ENCODE measurements around the gene ALPG. TPM values are rescaled to one million over a fixed set of nuclear protein-coding genes. Genes with fewer than 3 reads are reported as not detected.
"Not testable (repeated sequence)": the region's sequence is repeated elsewhere in the genome, so short reads cannot be mapped to it uniquely, and the experiment has no call there.

Gene ALPG
- not detected in 3 replicates for total RNA-seq

DNA sequence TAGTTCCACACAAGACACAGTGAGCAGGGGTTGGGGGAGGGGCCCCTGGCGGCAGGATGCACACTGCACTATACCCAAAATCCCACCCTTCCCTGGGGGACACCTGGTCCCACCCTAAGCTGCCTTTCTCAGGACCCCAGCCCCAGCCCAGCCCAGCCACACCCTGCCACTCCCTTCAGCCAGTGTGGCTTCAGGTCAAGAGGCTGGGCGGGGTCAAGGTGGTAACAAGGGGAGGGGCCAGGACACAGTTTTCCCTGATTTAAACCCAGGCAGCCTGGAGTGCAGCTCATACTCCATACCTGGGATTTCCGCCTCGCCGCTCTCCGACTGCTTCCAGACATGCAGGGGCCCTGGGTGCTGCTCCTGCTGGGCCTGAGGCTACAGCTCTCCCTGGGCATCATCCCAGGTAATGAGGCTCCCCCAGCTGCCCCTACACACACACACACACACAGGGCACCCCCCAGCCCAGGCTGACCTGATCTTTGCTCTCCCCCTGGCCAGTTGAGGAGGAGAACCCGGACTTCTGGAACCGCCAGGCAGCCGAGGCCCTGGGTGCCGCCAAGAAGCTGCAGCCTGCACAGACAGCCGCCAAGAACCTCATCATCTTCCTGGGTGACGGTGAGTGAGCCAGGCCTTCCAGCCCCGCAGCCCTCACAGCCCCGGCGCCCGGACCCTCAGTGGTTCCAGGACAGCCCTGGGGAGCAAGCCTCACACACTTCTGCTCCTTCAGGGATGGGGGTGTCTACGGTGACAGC, at the start of gene ALPG:
ALPG (plus strand) TSS at position 289 of the 755 bp plus-strand sequence; CDS start at position 340, 51 bp downstream.
- DNase-seq (ENCODE audit: low spot score in 2 of 2, unreplicated experiment in 2 of 2), result no peak
- Mint-ChIP-seq H3K27me3 (ENCODE audit: low read depth) (peaks cover 19% of the 10 kb centered on the region), H3K9me3 (no peaks in the 10 kb centered on the region), H3K4me3 (no peak within 1 kb of the TSS), H3K27ac (no peak within 1 kb of the TSS), H3K4me1 (no peaks in the 10 kb centered on the region), H3K36me3 (no peaks in the 10 kb centered on the region)
- TF ChIP-seq, protein P1, sequence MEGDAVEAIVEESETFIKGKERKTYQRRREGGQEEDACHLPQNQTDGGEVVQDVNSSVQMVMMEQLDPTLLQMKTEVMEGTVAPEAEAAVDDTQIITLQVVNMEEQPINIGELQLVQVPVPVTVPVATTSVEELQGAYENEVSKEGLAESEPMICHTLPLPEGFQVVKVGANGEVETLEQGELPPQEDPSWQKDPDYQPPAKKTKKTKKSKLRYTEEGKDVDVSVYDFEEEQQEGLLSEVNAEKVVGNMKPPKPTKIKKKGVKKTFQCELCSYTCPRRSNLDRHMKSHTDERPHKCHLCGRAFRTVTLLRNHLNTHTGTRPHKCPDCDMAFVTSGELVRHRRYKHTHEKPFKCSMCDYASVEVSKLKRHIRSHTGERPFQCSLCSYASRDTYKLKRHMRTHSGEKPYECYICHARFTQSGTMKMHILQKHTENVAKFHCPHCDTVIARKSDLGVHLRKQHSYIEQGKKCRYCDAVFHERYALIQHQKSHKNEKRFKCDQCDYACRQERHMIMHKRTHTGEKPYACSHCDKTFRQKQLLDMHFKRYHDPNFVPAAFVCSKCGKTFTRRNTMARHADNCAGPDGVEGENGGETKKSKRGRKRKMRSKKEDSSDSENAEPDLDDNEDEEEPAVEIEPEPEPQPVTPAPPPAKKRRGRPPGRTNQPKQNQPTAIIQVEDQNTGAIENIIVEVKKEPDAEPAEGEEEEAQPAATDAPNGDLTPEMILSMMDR (IDR thresholded peaks at IDR 0.05; ENCODE audit: unreplicated experiment), result no peak

DNA sequence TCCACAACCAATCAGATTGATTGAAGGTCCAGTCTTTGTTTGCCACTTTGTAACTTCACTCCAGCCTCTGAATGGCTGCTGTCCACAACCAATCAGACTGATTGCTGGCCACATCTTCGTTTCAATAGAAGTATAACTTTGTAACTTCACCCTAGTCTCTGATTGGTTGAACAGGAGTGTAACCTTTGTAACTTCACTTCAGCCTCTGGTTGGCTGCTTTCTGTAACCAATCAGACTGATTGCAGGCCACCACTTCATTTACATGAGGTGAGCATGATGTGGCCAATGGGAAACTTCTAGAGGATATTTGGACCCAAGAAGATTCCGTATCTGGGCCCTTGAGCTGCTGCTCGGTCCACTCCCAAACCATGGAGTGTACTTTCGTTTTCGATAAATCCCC, 45.0 kb upstream of the ALPG start:
- Mint-ChIP-seq H3K27me3 (ENCODE audit: low read depth) (peaks cover 2% of the 10 kb centered on the region), H3K27ac (no peak overlapping the region)

DNA sequence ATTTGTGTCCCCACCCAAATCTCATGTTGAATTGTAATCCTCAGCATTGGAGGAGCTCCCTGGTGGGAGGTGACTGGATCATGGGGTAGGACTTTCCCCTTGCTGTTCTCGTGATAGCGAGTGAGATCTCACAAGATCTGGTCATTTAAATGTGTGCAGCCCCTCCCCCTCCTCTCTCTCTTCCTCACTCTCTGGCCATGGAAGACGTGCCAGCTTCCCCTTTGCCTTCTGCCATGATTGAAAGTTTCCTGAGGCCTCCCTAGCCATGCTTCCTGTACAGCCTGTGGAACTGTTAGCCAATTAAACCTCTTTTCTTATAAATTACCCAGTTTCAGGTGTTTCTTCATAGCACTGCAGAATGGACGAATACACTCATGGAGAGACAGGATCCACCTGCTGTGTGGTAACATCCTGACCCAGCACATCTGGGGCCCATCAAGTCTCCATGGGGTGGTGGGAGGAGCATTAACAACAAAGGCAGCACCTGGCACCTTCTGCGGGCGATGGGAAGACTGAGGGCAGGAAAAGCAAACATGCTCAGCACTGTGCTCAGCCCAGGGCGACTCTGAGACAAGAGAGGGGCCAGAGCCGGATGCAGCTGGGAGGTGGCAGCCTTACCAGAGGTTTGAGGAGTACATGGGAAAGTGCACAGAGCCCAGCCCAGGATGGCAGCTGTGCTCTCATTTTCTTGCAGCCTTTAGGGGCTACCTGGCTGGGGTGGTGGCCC, 44.3 kb upstream of the ALPG start:
- DNase-seq (ENCODE audit: low spot score in 2 of 2, unreplicated experiment in 2 of 2), result no peak
- H3K27me3 Mint-ChIP-seq (ENCODE audit: low read depth), result peaks cover 2% of the 10 kb centered on the region

More for the DNA sequence above, 45.0 kb upstream of the ALPG start:
- Mint-ChIP-seq H3K4me3 (no peak overlapping the region), H3K4me1 (peaks cover 12% of the 10 kb centered on the region), H3K36me3 (no peaks in the 10 kb centered on the region), H3K9me3 (peaks cover under 1% of the 10 kb centered on the region)
- TF ChIP-seq, protein P1 (IDR thresholded peaks at IDR 0.05; ENCODE audit: unreplicated experiment), result no peak
- no peak for DNase-seq (ENCODE audit: low spot score in 2 of 2, unreplicated experiment in 2 of 2)

DNA sequence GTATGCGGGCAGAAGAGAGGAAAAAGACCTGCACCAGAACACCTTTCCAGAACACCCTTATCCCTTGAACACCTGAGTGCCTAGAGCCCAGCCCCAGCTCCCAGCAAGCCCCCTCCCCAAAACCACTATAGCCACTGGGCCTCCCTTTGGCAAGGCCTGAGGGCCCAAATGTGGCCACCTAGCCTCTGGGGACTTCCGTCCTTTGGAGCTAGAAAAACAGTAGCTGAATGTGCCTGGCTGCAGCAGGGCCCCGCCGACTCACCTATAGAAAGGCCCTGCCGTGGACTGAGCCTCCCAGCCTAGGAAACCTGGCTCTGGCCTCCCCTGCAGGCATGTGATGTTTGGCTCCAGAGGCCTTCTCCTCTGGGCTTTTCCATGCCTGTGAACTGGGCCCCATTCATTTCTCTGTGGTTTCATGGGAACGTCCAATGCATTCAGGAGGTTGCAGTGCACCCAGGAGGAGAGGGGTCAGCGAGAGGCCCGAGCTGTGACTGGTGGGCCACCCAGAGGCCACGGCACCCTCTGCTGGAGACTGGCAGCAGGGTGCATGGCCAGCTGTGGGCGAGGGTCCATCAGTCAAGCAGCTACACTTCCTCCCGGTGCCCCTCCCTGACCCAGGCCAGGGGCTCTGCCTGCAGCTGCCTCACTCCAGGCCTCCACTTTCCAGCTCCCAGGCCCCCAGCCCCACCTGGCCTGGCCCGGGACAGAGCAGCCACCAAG, 43.4 kb upstream of the ALPG start:
- not testable (repeated sequence) for H3K4me3 Mint-ChIP-seq; H3K9me3 Mint-ChIP-seq; H3K27ac Mint-ChIP-seq; H3K36me3 Mint-ChIP-seq; H3K27me3 Mint-ChIP-seq (ENCODE audit: low read depth); DNase-seq (ENCODE audit: low spot score in 2 of 2, unreplicated experiment in 2 of 2)
- peaks cover 12% of the 10 kb centered on the region for H3K4me1 Mint-ChIP-seq

More for the DNA sequence above, 44.3 kb upstream of the ALPG start:
- H3K27ac Mint-ChIP-seq, result no peak overlapping the region
- no peak overlapping the region for H3K4me3 Mint-ChIP-seq
- TF ChIP-seq, protein P1 (IDR thresholded peaks at IDR 0.05; ENCODE audit: unreplicated experiment), result no peak
- H3K4me1 Mint-ChIP-seq, result peaks cover 12% of the 10 kb centered on the region
- H3K36me3 Mint-ChIP-seq, result no peaks in the 10 kb centered on the region
- H3K9me3 Mint-ChIP-seq, result no peaks in the 10 kb centered on the region

DNA sequence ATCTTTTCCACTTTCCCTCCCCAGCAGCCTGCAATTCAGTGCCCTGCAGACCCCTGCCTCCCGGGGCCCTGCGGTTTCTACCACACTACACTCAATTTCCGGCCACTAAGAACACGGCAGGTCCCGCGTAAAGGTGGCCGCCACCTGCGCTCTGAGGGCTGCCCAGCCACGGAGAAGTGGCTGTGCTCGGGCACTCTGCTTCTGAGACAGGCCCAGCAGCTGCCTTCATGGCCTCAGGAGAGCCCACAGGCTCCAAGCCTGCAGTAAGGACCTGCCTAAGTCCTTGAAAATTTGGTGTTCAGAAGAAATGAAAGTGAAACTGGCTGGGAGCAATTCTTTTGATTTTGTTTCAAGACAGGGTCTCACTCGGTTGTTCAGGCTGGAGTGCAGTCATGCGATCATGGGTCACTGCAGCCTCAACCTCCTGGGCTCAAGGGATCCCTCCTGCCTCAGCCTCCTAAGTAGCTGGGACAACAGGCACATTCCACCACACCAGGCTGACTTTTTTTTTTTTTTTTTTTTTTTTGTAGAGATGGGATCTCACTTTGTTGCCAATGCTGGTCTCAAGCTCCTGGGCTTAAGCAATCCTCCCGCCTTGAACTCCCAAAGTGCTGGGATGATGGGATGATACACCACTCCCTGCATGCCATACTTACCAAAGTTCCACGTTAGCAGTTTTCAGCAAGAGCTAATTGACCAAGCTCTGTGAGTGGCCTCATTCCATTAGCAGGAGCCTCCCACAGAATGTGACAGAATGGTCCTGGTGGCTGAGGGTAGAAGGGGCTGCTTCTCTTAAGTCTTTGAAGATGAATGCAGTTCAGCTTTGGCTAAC, 42.6 kb upstream of the ALPG start:
- no peaks in the 10 kb centered on the region for H3K27me3 Mint-ChIP-seq (ENCODE audit: low read depth)
- no peak for DNase-seq (ENCODE audit: low spot score in 2 of 2, unreplicated experiment in 2 of 2)
- H3K36me3 Mint-ChIP-seq, result no peaks in the 10 kb centered on the region
- TF ChIP-seq, protein P1 (IDR thresholded peaks at IDR 0.05; ENCODE audit: unreplicated experiment), result no peak
- H3K27ac Mint-ChIP-seq, result no peak overlapping the region
- H3K4me1 Mint-ChIP-seq, result peaks cover 12% of the 10 kb centered on the region
- no peaks in the 10 kb centered on the region for H3K9me3 Mint-ChIP-seq
- H3K4me3 Mint-ChIP-seq, result no peak overlapping the region

DNA sequence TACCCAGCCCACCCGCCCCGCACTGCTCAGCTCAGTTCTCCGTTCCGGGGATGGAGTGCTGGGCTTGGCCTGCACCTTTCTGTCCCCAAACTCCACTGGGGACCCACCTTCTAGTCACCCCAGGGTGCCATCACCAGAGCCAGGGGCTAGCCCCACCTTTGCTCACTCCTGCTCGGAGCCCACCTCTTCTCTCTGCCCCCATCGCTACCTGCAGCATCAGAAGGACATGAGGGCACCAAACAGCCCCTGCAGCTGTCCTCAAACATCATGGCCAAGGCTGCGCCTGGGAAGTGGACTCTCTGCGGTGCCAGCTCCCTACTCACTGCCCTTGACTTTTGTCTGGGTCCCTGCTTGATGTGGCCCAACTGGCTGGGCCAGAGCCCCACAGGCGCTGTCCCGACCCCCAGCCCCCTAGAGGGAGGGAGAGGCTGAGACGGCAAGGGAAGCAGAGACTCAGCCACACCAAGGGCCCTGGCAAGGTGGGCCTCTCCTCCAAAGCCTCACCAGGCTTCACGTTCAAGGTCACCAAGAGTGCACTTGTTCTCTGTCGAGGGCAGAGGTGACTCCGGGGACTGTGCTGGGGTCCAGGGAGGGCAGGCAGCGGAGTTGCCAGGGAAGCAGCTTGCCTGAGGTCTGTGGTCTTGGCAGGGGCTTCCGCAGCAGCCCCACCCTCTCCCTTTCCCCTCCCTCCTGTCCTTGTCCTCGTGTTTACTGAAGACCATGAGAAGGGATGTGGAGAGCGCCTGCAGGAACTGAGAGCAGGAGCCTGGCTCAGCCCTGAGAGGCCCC, 41.6 kb upstream of the ALPG start:
- H3K36me3 Mint-ChIP-seq; DNase-seq (ENCODE audit: low spot score in 2 of 2, unreplicated experiment in 2 of 2); H3K9me3 Mint-ChIP-seq; H3K4me3 Mint-ChIP-seq; H3K27me3 Mint-ChIP-seq (ENCODE audit: low read depth); H3K27ac Mint-ChIP-seq: not testable (repeated sequence)
- peaks cover 12% of the 10 kb centered on the region for H3K4me1 Mint-ChIP-seq

Data from mesothelial cell of epicardium (in vitro differentiated cells).